MM.1S (cell line): Measurements from ENCODE around the gene NANOGP8.

ENCODE experiments used
- CTCF ChIP-seq: fragments of 300-600 bp; sonication (generic); IDR thresholded peaks from 2 replicates; pipeline ENCODE4 v1.5.1; 2016; ENCODE audit warnings: antibody characterized with exemption, low read length, mixed read lengths
- EZH2 ChIP-seq: fragments of 300-600 bp; sonication (generic); optimal IDR thresholded peaks from 2 replicates; pipeline ENCODE3; 2017; ENCODE audit warnings: low read depth, mild to moderate bottlenecking, antibody characterized with exemption, low read length, mixed read lengths
- EZH2phosphoT487 ChIP-seq: fragments of 300-600 bp; sonication (generic); IDR thresholded peaks from 2 replicates; pipeline ENCODE4 v1.6.1; 2018; ENCODE audit warnings: antibody characterized with exemption, low read length

GRCh38 chr15:35087759-35088158 is 2.7 kb upstream of the NANOGP8 start:
- no peak for TF ChIP-seq EZH2phosphoT487
- TF ChIP-seq CTCF: no peak
- TF ChIP-seq EZH2: no peak
